Esophagus muscularis mucosa (tissue), 3 donors: Measurements from ENCODE around the gene TMEM94.

Experiments used
- CTCF ChIP-seq, 3 experiments: fragments of 200-600 bp in 2 of 3; fragments of 450-650 bp in 1 of 3; sonication (generic) in 2 of 3; IDR thresholded peaks; one replicate each; pipeline ENCODE4 v1.5.1; 2017 to 2019; ENCODE audit warnings: antibody characterized with exemption in 3 of 3, mild to moderate bottlenecking in 2 of 3, moderate library complexity in 1 of 3
- POLR2AphosphoS5 ChIP-seq, 2 donors: sonication (generic); formaldehyde crosslinking; IDR thresholded peaks; one replicate each; pipeline ENCODE4 v1.6.1; 2017; ENCODE audit warnings: antibody characterized with exemption in 2 of 2

- no peak for TF ChIP-seq CTCF (IDR thresholded peaks at IDR 0.05)
- TF ChIP-seq POLR2AphosphoS5 (IDR thresholded peaks at IDR 0.05): no peak
Observed at GRCh38 chr17:75491680-75492079, 35.2 kb downstream of the TMEM94 start.
